A549 (cell line): Measurements from ENCODE around the gene EWSR1. TPM values are rescaled to one million over a fixed set of nuclear protein-coding genes. Genes with fewer than 3 reads are reported as not detected.

ENCODE experiments used
- ATAC-seq, 2 experiments: fragments of 200-7000 bp in 1 of 2; fragments of >200 bp in 1 of 2; cut with Nextera tagmentation in 1 of 2; cut with Tn5 transposase in 1 of 2; 3 replicates each; pipeline versions ENCODE4 v1.8.0 to v1.9.1; 2018 to 2020; ENCODE audit warnings: mild to moderate bottlenecking in 1 of 2, moderate library complexity in 1 of 2
- CTCF ChIA-PET: fragments of 300-600 bp; sonication (Branson Sonifier 250); formaldehyde crosslinking; extraction: SDS; loops from one replicate; lab custom pipeline; 2021; ENCODE audit warnings: antibody characterized with exemption, inconsistent platforms; lab: Yijun Ruan, JAX
- POLR2A ChIA-PET: fragments of 350-600 bp; formaldehyde crosslinking; extraction: SDS; loops from one replicate; lab custom pipeline; 2021; ENCODE audit warnings: antibody characterized with exemption, inconsistent platforms; lab: Yijun Ruan, JAX
- DNase-seq, 2 experiments: peaks; one replicate each; pipeline versions ENCODE4 v3.0.0 to v3.0.0-alpha.2; 2011 to 2016; ENCODE audit warnings: low read depth in 1 of 2, low spot score in 1 of 2
- FAIRE-seq: peaks from 2 replicates; lab custom pipeline; 2011; peaks lifted over from hg19 to GRCh38; lab: Jason Lieb, UNC
- H3K27ac ChIP-seq, 2 experiments: fragments of >200 bp; sonication (Bioruptor Twin); formaldehyde crosslinking; 3 replicates each; pipeline ENCODE4 v1.5.1; 2016 to 2017
- H3K4me1 ChIP-seq: fragments of >200 bp; sonication (Bioruptor Twin); formaldehyde crosslinking; 3 replicates; pipeline ENCODE4 v1.6.1; 2016
- H3K4me2 ChIP-seq: fragments of >200 bp; sonication (Bioruptor Twin); formaldehyde crosslinking; 3 replicates; pipeline ENCODE4 v1.6.1; 2016
- H3K4me3 ChIP-seq: fragments of >200 bp; sonication (Bioruptor Twin); formaldehyde crosslinking; 3 replicates; pipeline ENCODE4 v1.5.1; 2016
- H3K9me3 ChIP-seq: fragments of >200 bp; sonication (Bioruptor Twin); formaldehyde crosslinking; 3 replicates; pipeline ENCODE4 v1.6.1; 2016
- EHF ChIP-seq: fragments of 250-450 bp; sonication (Bioruptor Pico); IDR thresholded peaks from 2 replicates; pipeline ENCODE4 v1.5.0; 2020; ENCODE audit warnings: mild to moderate bottlenecking
- ESRRA ChIP-seq: fragments of 150-350 bp; IDR thresholded peaks from 2 replicates; pipeline ENCODE4 v1.6.1; 2014; ENCODE audit warnings: mild to moderate bottlenecking, low read length, borderline replicate concordance
- FOSB ChIP-seq: fragments of 250-450 bp; sonication (Bioruptor Pico); IDR thresholded peaks from 2 replicates; pipeline ENCODE4 v1.5.0; 2020; ENCODE audit warnings: mild to moderate bottlenecking, moderate library complexity
- FOSL2 ChIP-seq, 2 experiments: fragments of 450-650 bp in 1 of 2; fragments of >200 bp in 1 of 2; sonication (Bioruptor Twin) in 1 of 2; formaldehyde crosslinking; IDR thresholded peaks; 2 replicates each; pipeline versions ENCODE4 v1.5.0 to v1.6.1; 2016 to 2020; ENCODE audit warnings: mild to moderate bottlenecking in 1 of 2, moderate library complexity in 1 of 2
- HMGXB4 ChIP-seq: fragments of 250-450 bp; sonication (Bioruptor Pico); IDR thresholded peaks from 2 replicates; pipeline ENCODE4 v1.5.0; 2021; ENCODE audit warnings: mild to moderate bottlenecking, moderate library complexity, borderline replicate concordance
- HOXA7 ChIP-seq: fragments of 250-450 bp; sonication (Bioruptor Pico); IDR thresholded peaks from 2 replicates; pipeline ENCODE4 v1.5.0; 2020; ENCODE audit warnings: mild to moderate bottlenecking, moderate library complexity
- JUN ChIP-seq, 2 experiments: fragments of >200 bp; sonication (Bioruptor Twin); formaldehyde crosslinking; IDR thresholded peaks; 2 replicates in 1 of 2; 3 replicates in 1 of 2; pipeline ENCODE4 v1.6.1; 2016 to 2017
- MAX ChIP-seq: IDR thresholded peaks from 2 replicates; pipeline ENCODE4 v1.6.1; 2012
- MYC ChIP-seq: IDR thresholded peaks from 2 replicates; pipeline ENCODE4 v1.6.1; 2012; ENCODE audit warnings: mild to moderate bottlenecking, inconsistent platforms, low read length, improper control_type of control experiment, borderline replicate concordance
- NFE2L2 ChIP-seq: fragments of 150-350 bp; conservative IDR thresholded peaks from 2 replicates; pipeline ENCODE4 v1.6.1; 2014; ENCODE audit warnings: low read length
- NPAS2 ChIP-seq: fragments of 250-450 bp; sonication (Bioruptor Pico); IDR thresholded peaks from 2 replicates; pipeline ENCODE4 v1.8.0; 2022; ENCODE audit warnings: mild to moderate bottlenecking, moderate library complexity, borderline replicate concordance
- NR3C1 ChIP-seq: fragments of >200 bp; sonication (Bioruptor Twin); formaldehyde crosslinking; IDR thresholded peaks from 3 replicates; pipeline ENCODE4 v1.6.1; 2017
- PBX3 ChIP-seq: IDR thresholded peaks from 2 replicates; pipeline ENCODE4 v1.6.1; 2012
- RARB ChIP-seq: fragments of 250-450 bp; sonication (Bioruptor Pico); IDR thresholded peaks from 2 replicates; pipeline ENCODE4 v1.8.0; 2021; ENCODE audit warnings: mild to moderate bottlenecking, moderate library complexity
- REST ChIP-seq: fragments of 200-600 bp; sonication (generic); IDR thresholded peaks from 2 replicates; pipeline ENCODE4 v1.6.1; 2016; ENCODE audit warnings: antibody characterized with exemption, mild to moderate bottlenecking, moderate library complexity
- SMC3 ChIP-seq: fragments of >200 bp; sonication (Bioruptor Twin); formaldehyde crosslinking; IDR thresholded peaks from 3 replicates; pipeline ENCODE4 v1.6.1; 2018; ENCODE audit warnings: inconsistent platforms
- SREBF2 ChIP-seq: fragments of 450-650 bp; IDR thresholded peaks from 2 replicates; pipeline ENCODE4 v1.6.1; 2014; ENCODE audit warnings: mild to moderate bottlenecking, moderate library complexity
- TP53 ChIP-seq: fragments of 250-450 bp; sonication (Bioruptor Pico); IDR thresholded peaks from 2 replicates; pipeline ENCODE4 v1.5.0; 2021; ENCODE audit warnings: mild to moderate bottlenecking, moderate library complexity
- USF2 ChIP-seq: fragments of 450-650 bp; IDR thresholded peaks from 2 replicates; pipeline ENCODE4 v1.6.1; 2014; ENCODE audit warnings: antibody characterized with exemption
- ZC3H11A ChIP-seq: fragments of 450-650 bp; IDR thresholded peaks from 2 replicates; pipeline ENCODE4 v1.6.1; 2014; ENCODE audit warnings: antibody characterized with exemption, mild to moderate bottlenecking
- ZFP36 ChIP-seq: fragments of 450-650 bp; IDR thresholded peaks from 2 replicates; pipeline ENCODE4 v1.6.1; 2014; ENCODE audit warnings: borderline replicate concordance; ENCODE audit not compliant: partially characterized antibody
- ZNF302 ChIP-seq: fragments of 250-450 bp; sonication (Bioruptor Pico); IDR thresholded peaks from 2 replicates; pipeline ENCODE4 v1.9.0; 2021; ENCODE audit warnings: inconsistent platforms, mild to moderate bottlenecking, moderate library complexity
- WGBS: methylation state at CpG from one replicate; pipeline ENCODE4 v1.1.6; 2017; ENCODE audit errors: missing lambda C conversion rate; 5-methylcytosine and 5-hydroxymethylcytosine counted together
- polyA plus RNA-seq, 4 experiments: library from polyadenylated mRNA; depleted of rRNA in 3 of 4; stranded (reverse); fragments of >200 nt; fragmentation: RNase III in 1 of 4; extraction: RNeasy Plus Mini Kit Qiagen cat#74134 plus additional on column Dnase treatment in 1 of 4; gene quantifications; 2 replicates in 3 of 4; 3 replicates in 1 of 4; pipeline ENCODE4 v1.2.3, GENCODE V29; 2011 to 2017

The EWSR1 gene
- polyA plus RNA-seq, 2 of the 4 experiments (the other 2 are of a cell fraction) = 146 to 281 TPM

- POLR2A ChIA-PET = no interaction called here
- no peak for TF ChIP-seq ESRRA
- TF ChIP-seq ZFP36 = no peak
- TF ChIP-seq USF2 = no peak
- TF ChIP-seq HMGXB4 (CRISPR knock-in tag) = no peak
- TF ChIP-seq FOSB (CRISPR knock-in tag) = no peak
- no peak for TF ChIP-seq FOSL2 (IDR thresholded peaks at IDR 0.05)
- no peak for TF ChIP-seq FOSL2 (CRISPR knock-in tag; IDR thresholded peaks at IDR 0.05)
- TF ChIP-seq MAX = no peak
- TF ChIP-seq PBX3 = no peak
- TF ChIP-seq NPAS2 (CRISPR knock-in tag) = no peak
- TF ChIP-seq ZC3H11A = no peak
- TF ChIP-seq ZNF302 = no peak
- no peak for TF ChIP-seq RARB (CRISPR knock-in tag)
- TF ChIP-seq NR3C1 = no peak
- TF ChIP-seq NFE2L2 = no peak
- TF ChIP-seq SREBF2 = no peak
- TF ChIP-seq, all 56 proteins: peak for 0
- 90% methylated on average over 8 of the region's 8 CpGs for WGBS
- H3K4me2 ChIP-seq = no peak overlapping the region
- FAIRE-seq (no peak), ATAC-seq (no peak), DNase-seq (no peak)
- no peak overlapping the region for H3K27ac ChIP-seq
- H3K4me3 ChIP-seq = no peak overlapping the region
- CTCF ChIA-PET = interaction anchor here (1.5 to 1.7 kb wide), 2 partner anchors 8 to 34 kb away, joined by 5 to 6 read pairs; no protein-coding TSS in a partner anchor
- H3K9me3 ChIP-seq = no peaks in the 10 kb centered on the region
- H3K4me1 ChIP-seq = no peaks in the 10 kb centered on the region
Observed at GRCh38 chr22:29325356-29325755, 57.3 kb downstream of the EWSR1 start.

- 75% methylated on average over 9 of the region's 9 CpGs for WGBS
- H3K4me3 ChIP-seq = no peak overlapping the region
- TF ChIP-seq HOXA7 (no peak), EHF (CRISPR knock-in tag) (no peak), JUN (IDR thresholded peaks at IDR 0.05) (no peak), TP53 (CRISPR knock-in tag) (no peak), REST (no peak), MYC (no peak), SMC3 (no peak), HMGXB4 (CRISPR knock-in tag) (no peak)
- TF ChIP-seq, all 56 proteins: peak for 0
- no peak overlapping the region for H3K4me2 ChIP-seq
- H3K4me1 ChIP-seq = no peaks in the 10 kb centered on the region
- ATAC-seq (no peak), FAIRE-seq (no peak), DNase-seq (no peak)
- ChIA-PET CTCF (interaction anchor here (1.1 to 1.8 kb wide), 4 partner anchors 8 to 34 kb away, joined by 3 to 6 read pairs (median 6); partner anchors contain the start of gene RASL10A), POLR2A (no interaction called here)
- no peak overlapping the region for H3K27ac ChIP-seq
- no peaks in the 10 kb centered on the region for H3K9me3 ChIP-seq
Observed at GRCh38 chr22:29325785-29326315, 57.8 kb downstream of the EWSR1 start.
